Activated T-cell treated with anti-CD3 and anti-CD28 coated beads for 48 hours (primary cell): ENCODE measurements around the gene MCEMP1.

Source experiments
- DNase-seq: peaks from one replicate; pipeline ENCODE4 v3.0.0-alpha.2; 2020; ENCODE audit warnings: low read depth

Gene MCEMP1

GRCh38 chr19:7672522-7672921 lies 4.4 kb upstream of the MCEMP1 start:
- no peak for DNase-seq

- no peak for DNase-seq
These were observed 2.6 kb upstream of the MCEMP1 start for GRCh38 chr19:7674010-7675005.

GRCh38 chr19:7676376-7676775 lies 514 bp upstream of the MCEMP1 start:
- DNase-seq: no peak

GRCh38 chr19:7677669-7678311 lies 900 bp downstream of the MCEMP1 start:
- DNase-seq: no peak

GRCh38 chr19:7678971-7679751 lies 2.3 kb downstream of the MCEMP1 start:
- DNase-seq: no peak

GRCh38 chr19:7679771-7680605 lies 3.1 kb downstream of the MCEMP1 start:
- no peak for DNase-seq

- DNase-seq: peak; percentile 89
These were observed 3.9 kb downstream of the MCEMP1 start, which contains the start of gene TRAPPC5 for GRCh38 chr19:7680606-7681339. TSS of gene TRAPPC5 (plus strand) at chr19:7680833. CDS start at chr19:7682254, 1,421 bp downstream.

- peak; percentile 78 for DNase-seq
These were observed 4.7 kb downstream of the MCEMP1 start for GRCh38 chr19:7681340-7682174.

GRCh38 chr19:7682175-7682855 lies 5.4 kb downstream of the MCEMP1 start:
- no peak for DNase-seq

GRCh38 chr19:7685546-7686445 lies 8.9 kb downstream of the MCEMP1 start:
- no peak for DNase-seq

- no peak for DNase-seq
These were observed 10.3 kb downstream of the MCEMP1 start for GRCh38 chr19:7687177-7687576.

- DNase-seq: no peak
These were observed 12.3 kb downstream of the MCEMP1 start for GRCh38 chr19:7689165-7689564.

GRCh38 chr19:7690779-7691258 lies 13.9 kb downstream of the MCEMP1 start:
- DNase-seq: no peak

- DNase-seq: no peak
These were observed 14.6 kb downstream of the MCEMP1 start for GRCh38 chr19:7691497-7691896.

- no peak for DNase-seq
These were observed 15.7 kb downstream of the MCEMP1 start for GRCh38 chr19:7692417-7693088.

- no peak for DNase-seq
These were observed 17.6 kb downstream of the MCEMP1 start for GRCh38 chr19:7694499-7694898.

- no peak for DNase-seq
These were observed 20.9 kb downstream of the MCEMP1 start for GRCh38 chr19:7697721-7698287.
